Stimulated activated CD8-positive, alpha-beta memory T cell treated with anti-CD3 and anti-CD28 coated beads, Interleukin-7, amount 100 ng/mL, for 4 hours (primary cell): ENCODE measurements around the gene GASK1A.

ENCODE experiments used
- DNase-seq, 2 donors: peaks; one replicate each; pipeline ENCODE4 v3.0.0-alpha.2; 2020; ENCODE audit warnings: low read depth in 2 of 2

GASK1A gene

GRCh38 chr3:43086460-43087165 is 107.5 kb downstream of the GASK1A start:
- DNase-seq = no peak

GRCh38 chr3:43087249-43087776 is 108.2 kb downstream of the GASK1A start:
- no peak for DNase-seq

GRCh38 chr3:43089081-43089480 is 110.0 kb downstream of the GASK1A start:
- DNase-seq = no peak

GRCh38 chr3:43090238-43090637 is 111.1 kb downstream of the GASK1A start:
- no peak for DNase-seq

GRCh38 chr3:43091481-43091880 is 112.4 kb downstream of the GASK1A start:
- DNase-seq = no peak

DNA sequence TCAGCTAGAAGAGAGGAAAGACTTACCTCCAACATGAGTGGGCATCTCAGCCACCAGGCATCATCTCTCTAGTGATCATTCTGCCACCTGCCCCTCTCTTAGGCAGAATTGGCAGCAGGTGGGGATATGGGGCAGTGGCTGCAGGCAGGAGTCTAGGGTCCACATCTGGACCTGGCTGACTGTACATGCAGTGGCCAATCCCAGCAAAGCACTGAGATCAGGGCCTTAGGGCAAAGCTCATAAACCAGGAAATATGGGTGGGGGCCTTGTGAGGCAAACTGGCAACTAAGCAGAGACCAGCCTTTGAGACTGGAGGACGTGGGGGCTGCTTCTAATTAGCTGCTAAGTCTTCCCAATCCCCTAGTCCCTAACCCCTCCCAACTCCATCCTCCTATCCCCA is 113.9 kb downstream of the GASK1A start:
- no peak for DNase-seq

GRCh38 chr3:43093974-43094373 is 114.9 kb downstream of the GASK1A start:
- DNase-seq = no peak

DNA sequence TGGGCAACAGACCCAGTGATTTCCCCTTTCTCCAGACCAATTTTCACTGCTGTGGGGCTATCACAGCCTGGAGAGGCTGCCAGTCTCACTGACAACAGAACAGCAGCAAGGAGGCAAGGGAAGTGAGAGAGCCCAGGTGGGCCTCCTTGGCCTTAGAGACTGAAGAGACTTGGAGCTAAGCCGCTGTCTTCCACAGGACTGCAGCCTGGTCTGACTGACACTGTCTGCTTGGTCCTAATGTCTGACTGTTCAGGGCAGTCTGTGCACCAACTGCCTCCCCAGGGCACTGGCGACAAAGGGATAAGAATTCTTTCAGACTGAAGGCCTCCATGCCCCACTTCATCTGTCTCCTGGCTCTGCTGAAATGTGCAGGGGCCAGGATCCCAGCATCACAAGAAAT is 115.3 kb downstream of the GASK1A start:
- DNase-seq = no peak

DNA sequence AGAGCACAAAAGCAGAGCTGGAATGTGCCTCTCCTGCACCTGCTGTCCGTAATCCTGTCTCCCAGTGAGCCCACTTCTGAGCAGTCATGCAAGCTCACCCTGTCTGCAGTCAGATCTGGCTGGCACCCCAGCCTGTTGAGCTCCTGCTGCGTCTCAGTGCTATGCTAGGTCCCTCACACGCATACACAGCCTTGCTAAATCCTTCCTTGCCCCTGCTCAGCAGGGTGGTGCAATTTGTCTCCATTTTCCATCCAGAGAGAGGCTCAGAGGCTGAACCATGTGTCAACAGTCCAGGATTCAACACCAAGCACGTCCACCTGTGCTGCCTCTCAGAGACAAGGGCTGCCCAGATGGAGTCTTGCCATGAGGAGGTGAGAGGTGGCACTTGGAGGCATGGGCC is 115.7 kb downstream of the GASK1A start:
- no peak for DNase-seq

DNA sequence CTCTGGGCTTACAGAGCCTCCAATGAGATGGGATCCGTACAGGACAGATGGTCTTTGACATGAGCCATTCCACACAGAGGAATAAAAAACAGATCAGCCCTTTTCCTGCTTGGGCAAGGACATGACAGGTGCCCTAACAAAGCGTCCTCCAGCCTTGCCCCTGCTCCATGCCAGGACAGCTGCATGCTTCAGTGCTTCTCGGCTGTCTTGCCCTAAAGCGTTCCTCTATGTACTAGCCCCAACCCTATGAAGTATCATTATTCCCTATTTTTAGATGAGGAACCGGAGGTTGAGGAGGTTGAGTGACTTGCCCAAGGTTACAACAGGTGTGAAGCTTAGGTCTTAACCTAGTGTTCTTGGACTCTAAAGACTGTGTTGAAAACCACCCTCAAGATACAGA is 116.3 kb downstream of the GASK1A start:
- DNase-seq = no peak

- no peak for DNase-seq
These were observed 117.7 kb downstream of the GASK1A start for GRCh38 chr3:43096761-43097160.

DNA sequence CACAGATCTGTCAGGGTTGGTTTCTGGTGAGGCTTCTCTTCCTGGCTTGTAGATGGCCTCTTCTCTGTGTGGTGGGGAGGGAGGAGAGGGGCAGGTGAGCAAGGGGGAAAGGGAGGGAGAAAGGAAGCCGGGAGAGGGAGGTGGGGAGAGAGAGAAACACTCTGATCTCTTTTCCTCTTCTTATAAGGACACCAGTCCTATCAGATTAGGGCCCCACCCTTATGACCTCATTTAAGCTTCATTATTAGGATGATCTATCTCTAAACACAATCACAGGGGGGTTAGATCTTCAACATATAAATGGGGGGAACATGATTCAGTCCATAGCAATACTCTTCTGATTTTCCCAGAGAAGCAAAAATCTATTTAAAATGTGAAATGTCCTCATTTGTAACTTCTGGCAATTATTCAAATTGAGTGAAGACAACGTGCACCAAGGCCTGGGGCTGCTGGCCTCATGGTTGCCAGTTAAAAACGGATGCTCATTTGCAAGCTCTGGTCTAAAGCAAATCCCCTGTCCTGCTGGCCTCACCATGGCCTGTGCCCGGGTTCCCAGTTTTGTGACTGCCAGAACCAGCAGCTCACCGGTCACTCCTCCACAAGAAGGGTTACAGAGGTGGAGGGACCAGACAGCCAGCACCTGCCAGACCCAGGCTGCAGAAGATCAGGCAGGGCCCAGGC is 118.4 kb downstream of the GASK1A start:
- no peak for DNase-seq

DNA sequence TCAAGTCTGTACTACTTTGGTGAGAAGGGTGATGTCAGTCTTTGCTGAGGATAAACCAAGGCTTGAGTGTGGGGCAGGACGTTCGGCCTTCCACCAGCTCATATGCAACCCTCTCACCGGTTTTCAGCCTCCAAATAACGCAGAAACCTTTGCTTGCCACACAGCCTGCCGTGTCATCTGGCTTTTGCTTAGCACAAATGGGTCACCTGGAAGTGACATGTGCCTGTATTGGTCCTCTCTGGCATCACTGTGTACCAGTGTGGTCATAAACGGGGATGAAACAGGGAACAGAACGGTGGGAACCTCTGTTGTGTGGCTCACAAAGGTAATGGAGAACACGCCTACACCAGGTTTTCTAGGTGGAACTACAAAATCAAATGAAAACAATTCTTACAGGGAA is 119.7 kb downstream of the GASK1A start:
- DNase-seq = no peak

DNA sequence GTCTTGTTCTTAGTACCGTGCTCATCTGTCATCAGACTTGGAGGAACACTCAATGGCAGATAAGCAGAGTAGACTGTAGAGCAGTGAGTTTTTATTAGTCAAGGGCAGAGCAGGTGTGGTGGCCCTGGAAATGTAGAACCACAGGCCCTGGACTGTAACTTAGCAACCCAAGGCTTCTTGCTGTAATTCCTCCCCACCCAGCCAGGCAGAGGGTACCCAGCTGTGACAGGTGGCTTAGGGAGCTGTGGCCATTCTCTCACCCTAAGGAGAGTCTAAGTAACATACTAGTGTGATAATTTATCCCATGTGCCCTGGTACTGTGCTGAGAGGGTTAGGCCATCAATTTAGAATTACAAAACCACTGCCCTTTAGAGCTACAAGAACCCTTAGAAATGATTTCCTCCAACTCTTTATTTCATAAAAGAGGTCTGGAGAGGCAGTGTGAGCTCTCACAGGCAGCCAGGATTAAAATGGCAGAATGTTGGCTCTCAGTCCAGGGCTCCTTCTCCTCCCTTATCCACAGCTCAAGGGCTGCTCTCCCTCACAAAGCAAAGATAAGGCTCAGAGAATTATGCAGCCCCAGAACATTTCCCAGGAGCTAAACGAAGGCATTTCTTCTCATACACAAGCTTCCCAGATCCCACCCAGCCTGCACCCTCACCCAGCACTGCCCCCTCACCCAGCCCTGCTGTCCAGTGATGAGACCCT is 123.8 kb downstream of the GASK1A start:
- DNase-seq = no peak

DNA sequence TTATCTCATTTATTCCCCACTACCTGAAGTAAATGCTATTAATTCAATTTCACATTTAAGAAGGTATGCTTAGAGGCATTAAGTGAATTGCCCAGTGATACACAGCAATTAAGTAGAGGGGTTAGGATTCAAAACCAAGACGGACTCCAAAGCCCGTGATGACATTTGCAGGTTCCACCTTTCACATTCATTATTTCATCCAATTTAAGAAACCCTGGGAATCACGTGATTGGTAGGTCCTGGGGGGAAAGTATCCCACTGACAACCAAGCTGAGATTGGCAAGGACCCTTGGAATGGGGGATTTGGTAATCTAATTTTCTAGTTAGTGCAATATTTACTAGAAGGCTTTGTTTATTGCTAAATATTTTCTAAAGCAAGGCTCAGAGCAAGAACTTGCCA is 124.9 kb downstream of the GASK1A start:
- no peak for DNase-seq

DNA sequence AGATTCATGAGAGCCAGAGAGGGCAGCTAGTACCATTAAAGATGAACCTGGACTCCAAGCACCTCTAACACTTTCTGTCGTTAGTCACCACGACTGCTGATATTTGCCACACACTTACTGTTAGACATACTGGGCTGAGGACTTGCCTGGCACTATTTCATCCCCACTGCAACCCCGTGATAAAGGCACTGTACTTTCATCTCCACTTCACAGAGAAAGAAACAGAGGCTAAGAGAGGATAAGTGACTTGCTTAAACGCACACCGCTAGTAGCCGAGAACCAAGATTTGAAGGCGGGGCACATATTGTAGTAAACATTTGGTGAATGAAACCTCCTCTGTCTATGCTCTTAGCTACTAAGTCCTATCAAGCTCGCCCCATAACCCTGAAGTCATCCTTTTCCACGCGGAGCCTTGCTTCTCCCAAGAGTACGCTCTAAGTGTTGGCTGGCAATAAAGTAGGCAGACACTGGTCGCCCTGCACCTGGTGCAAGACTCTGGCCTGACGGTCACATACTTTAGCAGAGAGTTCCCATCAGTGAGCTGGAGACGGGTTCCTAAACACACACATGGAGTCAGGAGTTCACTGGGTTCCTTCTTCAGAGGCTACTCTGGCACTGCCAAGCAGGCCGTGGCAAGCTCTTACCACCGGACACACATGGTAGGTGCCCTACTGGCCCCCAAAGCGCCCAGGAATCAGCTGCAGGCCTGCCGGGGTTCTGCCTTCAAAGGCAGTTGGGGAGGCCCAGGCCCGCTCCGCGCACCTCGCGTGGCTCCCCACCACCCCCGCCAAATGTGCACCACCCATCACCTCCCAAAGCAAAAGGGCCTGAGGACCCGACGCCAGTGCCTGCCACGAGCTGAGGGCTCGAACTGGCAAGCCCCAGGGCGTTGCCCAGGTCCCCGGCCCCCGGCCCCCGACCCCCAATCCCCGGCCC is 125.8 kb downstream of the GASK1A start:
- peak; percentile 12 to 24 for DNase-seq

GRCh38 chr3:43105596-43106292 is 126.6 kb downstream of the GASK1A start, which contains the start of gene POMGNT2:
Gene POMGNT2, minus strand, starts transcription at chr3:43106079. Its CDS starts 24,648 bp downstream, at chr3:43081431.
- DNase-seq = peak; percentile 69 to 82

GRCh38 chr3:43106293-43106628 is 127.2 kb downstream of the GASK1A start:
- no peak for DNase-seq
